ENCODE results near the gene IFT81.

The IFT81 gene

GRCh38 chr12:110156766-110157165, 32.6 kb downstream of the IFT81 start:
- Histone ChIP-seq H3K27ac (ENCODE audit: low read depth, low read length) (no peak overlapping the region), H3K4me3 (ENCODE audit: low read depth, low read length) (no peak overlapping the region), H3K18ac (ENCODE audit: low read length) (no peak overlapping the region), H4K91ac (ENCODE audit: low read depth, low read length) (no peak overlapping the region), H2BK5ac (ENCODE audit: low read depth, low read length, poor library complexity) (no peak overlapping the region), H2BK120ac (ENCODE audit: insufficient read depth, low read length, poor library complexity) (no peak overlapping the region), H3K23ac (ENCODE audit: low read length) (no peak overlapping the region), H3K9me3 (ENCODE audit: insufficient read depth, low read depth, low read length) (no peaks in the 10 kb centered on the region), H2AK5ac (ENCODE audit: low read length) (no peak overlapping the region), H4K12ac (ENCODE audit: low read depth, low read length) (no peak overlapping the region), H3K27me3 (ENCODE audit: insufficient read depth, low read length) (no peaks in the 10 kb centered on the region), H2BK12ac (ENCODE audit: low read length) (no peak overlapping the region), H4K8ac (ENCODE audit: low read depth, low read length) (no peak overlapping the region), H2AFZ (ENCODE audit: insufficient read depth, low read length, poor library complexity) (no peak overlapping the region), H3K9ac (ENCODE audit: low read length) (no peak overlapping the region), H3K4ac (ENCODE audit: low read depth, low read length) (no peak overlapping the region), H3K36me3 (ENCODE audit: control insufficient read depth in 1 of 2, insufficient read depth in 2 of 2, low read length in 2 of 2) (peaks cover 3% of the 10 kb centered on the region in 2 experiments), H3K4me2 (ENCODE audit: low read length) (no peak overlapping the region), H3K79me2 (ENCODE audit: control insufficient read depth, insufficient read depth, low read length, poor library complexity) (no peaks in the 10 kb centered on the region), H3K14ac (ENCODE audit: low read length) (no peak overlapping the region), H3K4me1 (ENCODE audit: control insufficient read depth in 1 of 2, insufficient read depth in 2 of 2, low read length in 2 of 2) (no peaks in the 10 kb centered on the region), H3K79me1 (ENCODE audit: low read length) (no peaks in the 10 kb centered on the region)
- no peak for DNase-seq
- WGBS (ENCODE audit: extremely low coverage, insufficient coverage, insufficient read length) = no CpG with 5 or more reads among the region's 2 CpGs

- no peak overlapping the region for H2BK120ac ChIP-seq (ENCODE audit: insufficient read depth, low read length, poor library complexity)
- no peak overlapping the region for H3K9ac ChIP-seq (ENCODE audit: low read length)
- H2AFZ ChIP-seq (ENCODE audit: insufficient read depth, low read length, poor library complexity) = no peak overlapping the region
- H3K36me3 ChIP-seq (ENCODE audit: control insufficient read depth in 1 of 2, insufficient read depth in 2 of 2, low read length in 2 of 2) = peaks cover 3% of the 10 kb centered on the region in 2 experiments
- H3K27me3 ChIP-seq (ENCODE audit: insufficient read depth, low read length) = no peaks in the 10 kb centered on the region
- H3K23ac ChIP-seq (ENCODE audit: low read length) = no peak overlapping the region
- no peaks in the 10 kb centered on the region for H3K4me1 ChIP-seq (ENCODE audit: control insufficient read depth in 1 of 2, insufficient read depth in 2 of 2, low read length in 2 of 2)
- no peaks in the 10 kb centered on the region for H3K79me2 ChIP-seq (ENCODE audit: control insufficient read depth, insufficient read depth, low read length, poor library complexity)
- no peak overlapping the region for H2BK12ac ChIP-seq (ENCODE audit: low read length)
- H2BK5ac ChIP-seq (ENCODE audit: low read depth, low read length, poor library complexity) = no peak overlapping the region
- H4K12ac ChIP-seq (ENCODE audit: low read depth, low read length) = no peak overlapping the region
- H4K91ac ChIP-seq (ENCODE audit: low read depth, low read length) = no peak overlapping the region
- H3K79me1 ChIP-seq (ENCODE audit: low read length) = no peaks in the 10 kb centered on the region
- no peak overlapping the region for H3K4me2 ChIP-seq (ENCODE audit: low read length)
- no peak overlapping the region for H4K8ac ChIP-seq (ENCODE audit: low read depth, low read length)
- no peak overlapping the region for H2AK5ac ChIP-seq (ENCODE audit: low read length)
- no peak overlapping the region for H3K18ac ChIP-seq (ENCODE audit: low read length)
- no peaks in the 10 kb centered on the region for H3K9me3 ChIP-seq (ENCODE audit: insufficient read depth, low read depth, low read length)
- DNase-seq = no peak
- no peak overlapping the region for H3K27ac ChIP-seq (ENCODE audit: low read depth, low read length)
- no peak overlapping the region for H3K4ac ChIP-seq (ENCODE audit: low read depth, low read length)
- no peak overlapping the region for H3K4me3 ChIP-seq (ENCODE audit: low read depth, low read length)
- no peak overlapping the region for H3K14ac ChIP-seq (ENCODE audit: low read length)
These were observed 33.4 kb downstream of the IFT81 start for GRCh38 chr12:110157539-110157938.

DNA sequence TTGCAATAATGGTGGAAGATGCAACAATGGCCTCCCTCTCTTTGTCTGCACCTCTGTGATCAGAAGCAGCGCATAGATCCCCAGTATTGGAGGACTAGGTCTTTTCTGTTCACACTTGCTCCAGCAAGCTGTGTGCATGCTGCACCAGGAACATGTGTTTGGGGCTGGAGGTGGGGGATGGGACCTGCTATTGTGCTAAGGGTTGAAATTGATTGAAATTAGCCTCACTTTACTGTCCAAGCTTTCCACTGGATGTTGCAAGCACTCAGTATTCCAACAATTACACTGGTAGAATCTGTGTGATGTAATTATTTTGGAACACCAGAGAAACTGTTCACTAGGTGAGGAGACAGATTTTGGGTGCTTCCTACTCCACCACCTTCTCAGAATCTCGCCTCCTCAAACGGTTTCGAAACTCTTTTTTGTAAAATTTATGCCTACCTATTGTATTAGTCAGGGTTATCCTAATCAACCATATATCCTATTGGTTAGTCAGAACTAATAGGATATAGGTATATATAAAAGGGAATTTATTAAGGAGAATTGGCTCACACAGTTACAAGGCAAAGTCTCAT, 35.6 kb downstream of the IFT81 start:
- Histone ChIP-seq H4K12ac (ENCODE audit: low read depth, low read length) (no peak overlapping the region), H3K9me3 (ENCODE audit: insufficient read depth, low read depth, low read length) (no peaks in the 10 kb centered on the region), H3K9ac (ENCODE audit: low read length) (no peak overlapping the region), H3K27me3 (ENCODE audit: insufficient read depth, low read length) (no peaks in the 10 kb centered on the region), H3K79me1 (ENCODE audit: low read length) (no peaks in the 10 kb centered on the region), H3K18ac (ENCODE audit: low read length) (no peak overlapping the region), H3K4me3 (ENCODE audit: low read depth, low read length) (no peak overlapping the region), H2BK12ac (ENCODE audit: low read length) (no peak overlapping the region), H2BK5ac (ENCODE audit: low read depth, low read length, poor library complexity) (no peak overlapping the region), H2AK5ac (ENCODE audit: low read length) (no peak overlapping the region), H3K4me2 (ENCODE audit: low read length) (no peak overlapping the region), H3K23ac (ENCODE audit: low read length) (no peak overlapping the region), H4K91ac (ENCODE audit: low read depth, low read length) (no peak overlapping the region), H3K79me2 (ENCODE audit: control insufficient read depth, insufficient read depth, low read length, poor library complexity) (no peaks in the 10 kb centered on the region), H3K4me1 (ENCODE audit: control insufficient read depth in 1 of 2, insufficient read depth in 2 of 2, low read length in 2 of 2) (no peaks in the 10 kb centered on the region), H3K4ac (ENCODE audit: low read depth, low read length) (no peak overlapping the region), H3K36me3 (ENCODE audit: control insufficient read depth in 1 of 2, insufficient read depth in 2 of 2, low read length in 2 of 2) (peaks cover 3% of the 10 kb centered on the region in 2 experiments), H3K14ac (ENCODE audit: low read length) (no peak overlapping the region), H2BK120ac (ENCODE audit: insufficient read depth, low read length, poor library complexity) (no peak overlapping the region), H4K8ac (ENCODE audit: low read depth, low read length) (no peak overlapping the region), H3K27ac (ENCODE audit: low read depth, low read length) (no peak overlapping the region), H2AFZ (ENCODE audit: insufficient read depth, low read length, poor library complexity) (no peak overlapping the region)
- DNase-seq = no peak
- no CpG with 5 or more reads among the region's 4 CpGs for WGBS (ENCODE audit: extremely low coverage, insufficient coverage, insufficient read length)

GRCh38 chr12:110165540-110166159, 41.5 kb downstream of the IFT81 start:
- no peak overlapping the region for H2BK120ac ChIP-seq (ENCODE audit: insufficient read depth, low read length, poor library complexity)
- no peak overlapping the region for H3K18ac ChIP-seq (ENCODE audit: low read length)
- no peak overlapping the region for H3K4me3 ChIP-seq (ENCODE audit: low read depth, low read length)
- H3K36me3 ChIP-seq (ENCODE audit: control insufficient read depth in 1 of 2, insufficient read depth in 2 of 2, low read length in 2 of 2) = peaks cover 0 to 1% of the 10 kb centered on the region in 2 experiments
- H3K79me2 ChIP-seq (ENCODE audit: control insufficient read depth, insufficient read depth, low read length, poor library complexity) = no peaks in the 10 kb centered on the region
- H3K9ac ChIP-seq (ENCODE audit: low read length) = no peak overlapping the region
- no peak overlapping the region for H3K23ac ChIP-seq (ENCODE audit: low read length)
- no peak overlapping the region for H3K4ac ChIP-seq (ENCODE audit: low read depth, low read length)
- no peak overlapping the region for H2AK5ac ChIP-seq (ENCODE audit: low read length)
- no peak overlapping the region for H4K91ac ChIP-seq (ENCODE audit: low read depth, low read length)
- H2BK12ac ChIP-seq (ENCODE audit: low read length) = no peak overlapping the region
- H3K27ac ChIP-seq (ENCODE audit: low read depth, low read length) = no peak overlapping the region
- DNase-seq = peak; percentile 25 to 56
- H3K79me1 ChIP-seq (ENCODE audit: low read length) = no peaks in the 10 kb centered on the region
- H2AFZ ChIP-seq (ENCODE audit: insufficient read depth, low read length, poor library complexity) = no peak overlapping the region
- H4K12ac ChIP-seq (ENCODE audit: low read depth, low read length) = no peak overlapping the region
- H3K27me3 ChIP-seq (ENCODE audit: insufficient read depth, low read length) = no peaks in the 10 kb centered on the region
- no peaks in the 10 kb centered on the region for H3K9me3 ChIP-seq (ENCODE audit: insufficient read depth, low read depth, low read length)
- no peak overlapping the region for H3K4me2 ChIP-seq (ENCODE audit: low read length)
- no peak overlapping the region for H4K8ac ChIP-seq (ENCODE audit: low read depth, low read length)
- H2BK5ac ChIP-seq (ENCODE audit: low read depth, low read length, poor library complexity) = no peak overlapping the region
- no peak overlapping the region for H3K14ac ChIP-seq (ENCODE audit: low read length)
- WGBS (ENCODE audit: extremely low coverage, insufficient coverage, insufficient read length) = no CpG with 5 or more reads among the region's 4 CpGs
- no peaks in the 10 kb centered on the region for H3K4me1 ChIP-seq (ENCODE audit: control insufficient read depth in 1 of 2, insufficient read depth in 2 of 2, low read length in 2 of 2)

All from trophoblast cell (in vitro differentiated cells and primary cell).